GM18517 (cell line): Measurements from ENCODE around the gene CTNNA2.

Source experiments
- ATAC-seq: cut with Tn5 transposase; IDR thresholded peaks from one replicate; pipeline ENCODE4 v1.9.1; 2021; ENCODE audit warnings: mild to moderate bottlenecking, moderate library complexity; ENCODE audit not compliant: unreplicated experiment

CTNNA2 gene

DNA sequence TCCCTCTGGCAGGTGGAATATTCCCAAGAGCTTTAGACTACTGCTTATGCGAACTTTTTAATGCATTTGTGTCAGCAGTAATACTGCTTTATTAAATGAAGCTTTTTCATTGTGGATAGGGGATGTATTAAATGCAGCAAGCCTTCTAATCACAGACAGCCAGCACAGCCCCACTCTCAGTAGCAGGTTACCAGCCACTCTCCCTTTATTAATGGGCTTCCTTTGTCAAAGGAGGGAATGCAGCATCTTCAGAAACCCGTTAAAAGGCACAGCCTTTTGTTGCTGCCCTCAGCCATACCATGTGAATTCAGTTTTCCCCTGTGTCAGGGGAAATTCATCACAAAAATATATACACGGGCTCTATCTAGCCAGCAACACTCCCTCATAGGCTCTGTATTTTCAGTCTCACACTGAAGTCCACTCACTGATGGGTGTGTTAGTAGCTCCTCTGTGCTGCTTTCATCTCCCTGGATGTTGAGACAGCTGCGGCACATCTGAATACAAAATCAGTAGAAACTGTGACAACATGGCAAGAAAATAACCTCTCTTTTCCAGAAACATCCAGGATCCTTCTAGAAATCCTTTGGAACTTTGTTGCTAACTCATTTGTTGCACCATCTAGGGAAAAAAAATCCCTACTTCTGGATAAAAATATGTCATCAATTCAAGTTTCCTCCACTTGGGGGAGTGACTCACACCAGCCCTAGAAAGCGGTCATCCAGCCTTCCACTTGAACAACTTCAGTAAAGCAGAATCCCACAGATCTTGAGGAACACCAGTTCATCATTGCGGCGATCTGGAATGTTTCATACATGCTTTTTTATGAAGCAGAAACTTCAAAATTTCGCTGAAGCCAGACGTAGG, 743.3 kb downstream of the CTNNA2 start:
- no peak for ATAC-seq

DNA sequence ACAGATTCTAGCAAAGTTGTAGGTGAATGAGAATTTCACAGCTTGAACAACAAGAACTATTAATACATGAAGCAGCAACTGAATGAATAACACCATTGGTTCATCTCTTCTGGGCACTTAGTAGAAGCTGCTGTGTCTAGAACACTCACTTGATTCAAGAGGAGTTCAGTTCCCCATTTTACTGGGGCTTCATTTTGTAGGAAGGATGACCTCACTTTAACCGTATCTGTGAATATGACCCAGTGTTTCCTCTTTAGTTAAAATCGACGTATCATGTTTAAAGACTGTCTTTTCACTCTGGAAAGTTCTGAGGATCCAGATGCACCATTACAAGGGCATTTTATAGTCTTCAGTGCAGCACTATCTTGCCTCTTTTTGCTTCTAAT, 743.9 kb downstream of the CTNNA2 start:
- ATAC-seq, result no peak

DNA sequence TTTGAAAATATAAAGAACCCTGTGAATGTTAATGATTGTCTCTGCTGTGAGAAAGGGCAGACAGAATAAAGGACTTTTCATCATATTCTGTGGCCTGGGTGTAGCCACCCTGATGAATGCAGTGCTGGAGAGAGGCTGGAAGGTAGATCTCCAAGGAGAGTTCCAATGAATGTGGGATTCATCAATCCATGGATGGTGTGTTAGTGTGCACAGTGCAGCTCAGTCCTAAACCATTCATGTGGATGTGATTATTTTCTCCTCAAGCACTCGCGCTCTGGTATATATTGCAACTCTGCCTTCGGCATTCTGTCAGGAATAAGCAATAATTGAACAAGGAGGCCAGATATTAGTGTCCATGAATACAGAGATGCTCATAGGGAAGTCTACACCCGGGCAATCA, 744.6 kb downstream of the CTNNA2 start:
- ATAC-seq, result no peak

DNA sequence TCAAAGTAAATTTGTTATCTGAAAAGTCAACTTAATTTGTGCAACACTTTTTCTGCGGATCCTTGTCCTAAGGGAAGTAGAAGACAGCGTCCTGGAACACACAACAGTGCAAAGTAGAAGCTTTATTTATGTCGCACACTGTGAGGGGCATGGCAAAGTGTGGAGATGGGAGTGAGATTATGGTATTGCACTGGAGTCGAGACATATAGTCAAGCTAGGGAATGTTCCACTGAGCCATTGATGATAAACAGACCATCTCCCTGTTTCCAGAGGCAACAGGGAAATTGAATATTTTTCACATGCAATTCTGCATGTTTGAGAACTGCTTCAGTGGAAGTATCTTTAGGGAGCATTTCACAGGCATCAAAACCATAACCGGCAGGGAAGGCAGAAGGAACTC, 745.5 kb downstream of the CTNNA2 start:
- no peak for ATAC-seq

DNA sequence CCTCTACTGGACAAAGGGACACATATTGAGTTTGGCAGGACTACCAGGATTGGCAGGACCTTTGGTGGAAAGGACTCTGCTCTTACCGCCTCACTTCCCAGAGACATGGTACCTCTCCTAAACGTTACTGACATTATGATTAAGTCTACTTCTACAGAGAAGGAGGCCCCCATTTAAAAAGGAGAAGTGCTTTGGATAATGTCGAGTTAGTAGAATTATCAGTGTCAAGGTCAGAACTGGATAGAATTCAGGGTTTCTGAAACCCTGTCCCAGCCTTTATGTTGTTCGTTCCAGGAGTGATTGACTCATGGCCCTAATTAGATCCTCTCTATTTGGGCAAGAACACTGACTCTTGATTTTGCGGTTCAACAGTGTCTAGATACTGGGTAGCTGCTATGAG, 745.9 kb downstream of the CTNNA2 start:
- no peak for ATAC-seq

DNA sequence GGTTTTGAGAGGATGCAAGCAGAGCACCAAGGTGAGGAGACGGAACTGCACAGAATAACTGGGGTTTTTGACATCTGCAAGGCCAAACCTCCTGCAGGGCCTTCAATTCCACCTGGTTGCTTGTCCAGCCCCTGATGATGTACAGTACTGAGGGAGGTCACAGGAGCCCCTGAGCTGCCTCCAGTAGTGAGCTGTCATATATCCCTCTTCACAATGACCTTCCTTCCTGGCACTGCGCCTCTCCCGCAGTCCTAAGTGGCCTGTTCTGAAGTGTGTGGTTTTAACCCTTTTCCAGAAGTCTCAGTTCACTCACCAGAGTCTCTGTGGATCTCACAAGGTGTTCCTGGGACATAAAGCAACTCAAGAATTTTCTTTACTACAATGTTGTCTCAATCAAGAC, 746.4 kb downstream of the CTNNA2 start:
- no peak for ATAC-seq

DNA sequence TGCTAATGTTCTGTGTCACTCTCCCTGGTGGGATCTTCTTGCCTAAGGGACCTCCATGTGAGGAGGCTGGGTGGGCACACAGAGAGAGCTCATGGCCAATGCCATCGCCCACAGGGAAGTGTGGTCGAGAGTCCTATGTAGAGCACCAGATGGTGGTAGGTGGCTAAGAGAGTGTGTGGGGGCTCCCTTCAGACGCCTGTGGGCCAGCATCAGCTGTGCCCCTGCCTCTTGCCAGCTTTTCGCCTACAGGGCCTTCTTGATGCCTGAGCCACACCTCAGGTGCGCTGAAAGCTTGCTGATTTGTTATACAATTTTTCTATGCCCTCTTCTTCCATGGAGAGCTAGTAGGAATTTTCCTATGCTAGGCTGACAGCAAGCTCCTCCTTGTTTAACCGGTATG, 753.4 kb downstream of the CTNNA2 start:
- no peak for ATAC-seq

DNA sequence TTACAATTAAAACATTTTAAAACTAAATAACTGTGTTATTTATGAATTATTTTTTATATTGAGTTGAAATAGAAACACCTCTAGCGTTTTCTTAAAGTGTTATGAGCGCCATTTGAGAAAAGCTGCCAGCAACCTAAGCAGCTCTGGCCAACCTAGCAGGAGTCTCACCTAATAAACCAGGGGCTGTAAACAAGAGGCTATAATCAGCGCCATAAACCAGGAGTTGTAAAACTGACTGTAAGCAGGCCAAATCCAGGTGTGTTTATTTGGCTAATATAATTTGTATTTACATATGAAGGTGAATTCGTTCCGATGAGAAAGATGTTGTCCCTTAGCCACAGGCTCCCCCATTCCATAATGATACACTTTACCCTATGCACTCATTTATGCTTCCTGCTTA, 757.0 kb downstream of the CTNNA2 start:
- ATAC-seq, result no peak

DNA sequence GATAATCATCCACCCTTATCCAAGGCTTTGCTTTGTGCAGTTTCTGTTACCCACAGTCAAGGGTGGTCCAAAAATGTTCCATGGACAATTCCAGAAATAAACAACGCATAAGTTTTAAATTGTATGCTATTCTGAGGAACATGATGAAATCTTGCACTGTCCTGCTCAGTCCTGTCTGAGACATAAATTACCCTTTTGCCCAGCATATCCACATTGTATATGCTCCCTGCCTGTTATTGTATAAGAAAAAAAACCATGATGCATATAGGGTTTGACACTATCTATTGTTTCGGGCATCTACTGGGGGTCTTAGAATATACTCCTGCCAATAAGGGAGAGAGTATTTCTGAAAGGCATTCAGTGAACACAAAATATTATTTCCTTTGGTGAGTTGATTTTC, 767.7 kb downstream of the CTNNA2 start:
- ATAC-seq, result no peak

DNA sequence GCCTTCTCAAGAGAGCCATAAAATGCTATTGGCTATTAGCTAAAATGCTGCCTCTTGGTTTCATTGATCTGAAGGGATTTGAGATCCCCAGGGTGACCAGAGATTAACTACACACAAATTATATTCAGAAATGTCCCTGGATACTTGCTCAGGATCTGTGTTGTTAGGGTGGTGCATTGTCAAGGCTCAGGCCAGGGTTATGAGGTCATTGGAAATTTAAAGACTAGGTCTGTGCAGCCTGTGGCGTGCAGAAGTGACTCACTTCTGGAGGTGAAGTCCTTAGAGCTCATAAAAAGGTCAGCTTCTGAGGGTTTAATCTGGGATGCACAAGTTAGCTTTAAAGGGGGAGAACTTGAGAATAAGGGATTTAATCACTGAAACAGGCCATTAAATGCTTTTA, 768.2 kb downstream of the CTNNA2 start:
- ATAC-seq, result no peak

DNA sequence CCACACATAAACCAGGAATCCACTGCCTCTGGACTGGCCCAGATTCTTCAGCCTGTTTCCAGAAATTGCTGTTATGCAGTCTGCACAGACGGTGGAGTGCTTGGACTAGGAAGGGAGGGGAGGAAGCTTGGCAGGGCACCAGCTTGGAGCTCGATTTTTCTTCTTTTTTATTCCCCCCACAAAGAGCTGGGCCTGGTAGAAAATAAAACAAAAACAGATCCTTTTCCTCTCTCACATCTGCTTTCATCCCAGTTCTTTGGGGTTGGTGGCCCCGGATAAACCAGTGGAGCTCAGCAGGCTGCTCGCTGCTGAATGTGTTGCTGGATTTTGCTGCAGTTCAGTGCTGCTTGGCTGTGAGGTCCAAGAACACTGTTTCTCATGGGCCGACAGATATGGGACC, 775.7 kb downstream of the CTNNA2 start:
- no peak for ATAC-seq

DNA sequence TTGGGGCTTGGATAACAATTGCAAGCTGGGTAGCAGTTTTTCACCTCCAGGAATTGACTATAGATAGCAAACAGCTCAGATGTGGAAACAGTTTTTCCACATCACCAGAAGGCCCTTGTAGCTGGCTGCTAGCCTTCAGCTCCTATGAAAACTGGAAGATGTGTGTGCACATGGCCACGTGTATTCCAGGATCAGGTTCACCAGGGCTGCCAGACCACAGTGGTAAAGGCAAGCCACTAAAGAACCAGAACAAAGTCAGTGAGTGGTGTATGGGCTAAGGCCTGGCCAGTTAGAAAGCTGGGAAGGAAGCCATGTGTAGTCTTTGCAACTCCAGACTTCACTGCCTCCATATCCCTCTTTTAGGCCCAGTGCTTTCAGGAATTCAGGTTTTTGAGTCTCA, 778.8 kb downstream of the CTNNA2 start:
- ATAC-seq, result no peak

DNA sequence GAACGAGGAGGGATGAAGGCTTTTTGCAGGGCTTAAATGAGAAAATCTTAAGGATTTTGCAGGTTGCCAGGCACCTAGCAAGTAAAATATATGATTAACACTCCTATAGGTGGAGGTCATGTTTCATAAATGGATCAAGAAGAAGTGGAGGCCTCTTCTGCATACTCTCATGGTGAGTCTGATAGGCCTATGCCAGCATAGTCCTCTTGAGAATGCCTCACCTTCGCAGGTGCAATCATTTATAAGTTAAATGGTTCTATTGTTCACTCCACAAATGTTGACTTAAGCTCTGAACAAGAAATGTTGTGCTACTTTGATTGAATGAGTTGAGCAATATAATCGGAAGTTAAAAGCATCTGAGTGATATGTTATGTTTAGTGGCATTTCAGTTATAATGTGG, 779.6 kb downstream of the CTNNA2 start:
- no peak for ATAC-seq

DNA sequence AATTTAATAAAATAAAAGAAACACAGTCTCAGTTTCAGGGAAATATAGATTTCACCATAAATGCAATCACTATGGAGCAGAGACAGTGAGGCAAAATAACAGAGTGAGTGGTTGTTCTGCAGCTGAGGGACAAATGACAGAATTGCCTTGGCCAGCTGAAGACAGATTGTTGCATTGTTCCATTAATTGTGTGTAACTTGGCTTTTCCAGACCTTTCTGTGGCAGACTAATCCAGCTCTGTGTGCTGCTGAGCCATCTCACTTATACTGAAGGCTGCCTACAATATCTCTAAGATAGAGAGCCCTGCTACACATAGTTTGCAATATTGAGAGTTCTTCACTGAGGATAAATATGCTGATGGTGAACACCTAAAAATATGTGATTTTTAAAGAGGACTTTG, 780.2 kb downstream of the CTNNA2 start:
- no peak for ATAC-seq

DNA sequence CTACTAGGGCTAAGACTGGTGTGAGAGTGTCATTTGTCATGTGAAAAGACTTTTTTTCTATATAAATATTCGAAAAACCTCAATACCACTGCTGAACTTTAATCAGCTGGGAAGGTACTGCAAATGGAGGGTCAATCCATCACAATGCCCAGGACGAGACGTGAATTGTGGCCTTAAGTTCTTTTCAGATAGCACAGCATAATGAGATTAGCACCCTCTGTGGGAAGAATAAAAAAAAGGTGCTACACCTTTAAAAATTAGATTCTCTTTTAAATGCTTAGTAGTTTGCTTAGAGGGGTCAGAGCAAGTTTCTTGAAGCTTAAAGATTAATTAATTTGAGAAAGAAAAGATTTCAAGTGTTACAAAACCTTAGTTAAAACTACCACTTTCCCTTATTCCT, 786.1 kb downstream of the CTNNA2 start:
- ATAC-seq, result no peak

DNA sequence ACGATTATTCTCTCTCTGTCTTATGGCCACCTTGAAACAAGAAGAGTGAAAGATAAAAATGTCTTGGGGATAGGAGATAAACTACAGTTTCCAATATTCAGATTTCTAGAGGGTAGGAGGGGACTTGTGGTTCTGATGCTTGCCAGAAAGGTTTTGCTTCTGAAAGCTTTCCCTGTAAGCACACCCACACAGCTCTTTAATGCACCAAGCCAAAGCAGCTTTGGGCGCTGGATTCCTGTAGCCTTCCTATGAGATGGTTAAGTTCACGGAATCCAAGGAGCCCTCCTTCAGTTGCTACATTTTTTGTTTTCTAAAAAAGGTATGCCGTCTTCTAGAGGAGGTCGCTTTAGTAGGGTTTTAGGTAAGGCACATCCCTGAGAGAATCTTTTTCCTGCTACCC, 786.8 kb downstream of the CTNNA2 start:
- ATAC-seq, result no peak

DNA sequence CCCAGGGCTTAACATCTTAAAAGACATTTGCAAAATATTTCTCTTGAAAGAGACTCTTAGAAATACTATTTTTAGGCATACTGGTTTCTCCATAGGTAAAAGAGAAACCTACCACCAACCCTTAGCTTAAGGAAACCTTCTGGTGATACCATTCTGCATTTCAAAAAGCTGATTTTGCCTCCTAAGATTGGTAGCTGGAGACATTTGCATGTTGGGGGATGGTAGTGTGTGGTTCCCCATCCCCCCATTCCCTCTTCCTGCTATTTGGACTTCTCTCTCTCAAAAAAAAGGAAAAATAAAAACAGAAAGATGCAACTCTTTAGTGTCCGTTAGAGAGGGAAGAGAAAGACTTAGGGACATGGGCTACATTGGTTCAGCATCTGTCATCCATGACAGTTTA, 787.5 kb downstream of the CTNNA2 start:
- no peak for ATAC-seq

DNA sequence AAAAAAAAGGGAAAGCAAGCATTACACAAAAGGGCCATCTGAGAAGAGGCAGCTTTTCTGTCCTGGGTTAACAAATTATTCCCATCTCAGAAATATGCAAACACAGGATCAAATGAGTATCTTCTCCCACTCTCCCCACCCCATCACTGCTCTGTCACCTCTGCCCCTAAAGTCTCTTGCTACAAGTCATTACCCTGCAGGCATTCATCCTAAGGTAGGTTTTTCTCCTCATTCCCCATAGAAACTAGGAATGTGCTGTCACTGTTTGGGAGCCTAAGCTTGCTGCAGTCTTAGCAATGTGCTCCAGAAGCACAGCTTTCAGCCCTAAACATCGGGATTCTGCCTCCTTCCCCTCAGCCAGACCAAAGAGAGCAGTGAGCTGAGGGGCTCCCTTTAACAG, 788.1 kb downstream of the CTNNA2 start:
- no peak for ATAC-seq

DNA sequence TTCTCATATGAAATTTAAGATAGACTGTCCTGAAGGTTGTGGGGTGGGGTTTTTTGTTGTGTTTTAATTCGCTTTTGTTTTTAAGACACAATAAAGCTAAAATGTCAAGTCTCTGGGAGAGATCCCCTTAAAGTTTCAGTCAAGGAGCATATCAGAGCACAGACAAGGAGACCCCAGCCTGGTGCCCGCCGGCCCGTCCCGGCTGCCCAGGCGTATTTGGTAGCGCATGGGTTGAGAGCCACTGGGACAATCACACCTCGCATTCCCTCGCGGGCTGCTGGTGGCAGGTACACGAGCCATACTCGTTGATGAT, 789.1 kb downstream of the CTNNA2 start:
- no peak for ATAC-seq

DNA sequence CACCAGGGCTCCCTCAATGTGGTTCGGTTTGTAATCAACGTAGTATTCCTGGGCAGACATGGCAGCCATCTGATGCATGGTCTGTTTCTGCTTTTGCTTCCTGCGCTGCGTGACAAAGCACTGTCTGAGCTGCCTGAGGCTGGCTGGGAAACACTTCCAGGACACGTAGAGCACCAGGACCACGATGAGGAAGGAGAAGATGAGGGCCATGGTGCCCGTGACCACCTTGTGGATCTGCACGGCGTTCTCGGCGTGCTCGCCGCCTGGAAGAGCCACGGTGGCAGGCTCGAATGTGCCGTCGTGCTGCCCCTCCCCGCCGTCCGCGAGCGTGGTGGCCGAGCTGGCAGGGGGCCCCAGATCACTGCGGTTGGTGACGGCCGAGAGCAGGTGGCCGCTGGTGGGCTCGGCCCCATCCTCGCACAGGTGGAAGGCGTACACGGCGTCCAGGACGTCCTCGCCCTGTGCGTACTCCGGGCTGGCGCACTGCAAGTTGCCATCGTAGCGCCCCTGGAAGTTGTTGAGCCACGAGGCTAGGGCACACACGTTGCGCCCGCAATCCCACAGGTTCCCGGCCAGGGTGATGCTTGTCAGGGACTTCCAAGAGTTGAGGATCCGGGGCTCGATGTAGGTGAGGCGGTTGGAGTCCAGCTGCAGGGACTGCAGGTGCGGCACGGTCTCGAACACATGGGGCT, 789.6 kb downstream of the CTNNA2 start:
- ATAC-seq, result no peak

DNA sequence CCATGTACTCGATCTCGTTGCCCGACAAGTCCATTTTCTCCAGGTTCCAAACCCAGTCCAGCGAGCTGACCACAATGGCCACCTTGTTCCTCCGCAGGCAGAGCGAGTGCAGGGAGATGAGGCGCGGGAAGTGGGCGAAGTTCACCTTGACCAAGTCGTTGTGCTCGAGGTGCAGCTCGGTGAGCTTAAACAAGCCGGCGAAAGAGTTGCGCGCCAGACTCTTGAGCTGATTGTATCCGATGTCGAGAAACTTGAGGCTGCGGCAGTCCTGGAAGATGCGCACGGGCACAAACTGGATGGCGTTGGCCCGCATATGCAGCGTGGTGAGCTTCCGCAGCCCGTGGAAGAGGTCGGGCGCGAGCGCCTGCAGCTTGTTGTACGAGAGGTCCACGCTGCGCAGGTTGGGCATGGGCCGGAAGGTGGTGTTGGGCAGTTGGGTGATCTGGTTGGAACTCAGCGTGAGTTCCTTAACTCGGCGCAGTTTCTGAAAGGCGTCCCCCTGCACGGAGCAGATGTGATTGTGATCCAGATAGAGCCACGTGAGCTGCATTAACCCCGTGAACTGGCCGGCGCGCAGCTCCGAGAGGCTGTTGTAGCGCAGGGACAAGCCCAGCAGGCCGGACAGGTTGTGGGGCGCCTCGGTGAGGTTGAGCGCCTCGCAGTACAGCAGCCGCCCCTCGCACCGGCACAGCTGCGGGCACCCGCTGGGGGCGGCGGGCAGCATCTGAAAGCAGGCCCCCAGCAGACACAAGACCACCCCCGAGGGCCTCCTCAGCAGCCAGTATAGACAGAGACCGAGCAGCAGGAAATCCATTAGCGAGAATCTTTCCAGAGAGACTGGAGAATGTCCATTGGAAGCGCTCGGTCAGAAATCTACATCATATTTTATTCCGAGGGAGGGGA, 790.4 kb downstream of the CTNNA2 start:
- no peak for ATAC-seq
